PFSK-1 (cell line): ENCODE data around the gene CHD9NB.

ENCODE experiments used
- FOXP2 ChIP-seq: optimal IDR thresholded peaks from 2 replicates; pipeline ENCODE3; 2011; ENCODE audit warnings: borderline replicate concordance, control low read depth, inconsistent platforms; ENCODE audit not compliant: insufficient read depth; ENCODE audit errors: extremely low read length, extremely low read depth
- POLR2AphosphoS5 ChIP-seq: IDR thresholded peaks from 2 replicates; pipeline ENCODE4 v1.6.1; 2012; ENCODE audit warnings: low read depth, mild to moderate bottlenecking, control low read depth, low read length, moderate library complexity
- SIN3A ChIP-seq: IDR thresholded peaks from 2 replicates; pipeline ENCODE4 v1.6.1; 2012; ENCODE audit warnings: mild to moderate bottlenecking, low read length, moderate library complexity, borderline replicate concordance; ENCODE audit not compliant: insufficient read depth
- TAF1 ChIP-seq: IDR thresholded peaks from 2 replicates; pipeline ENCODE4 v1.6.1; 2012; ENCODE audit warnings: low read length, control low read depth, borderline replicate concordance; ENCODE audit not compliant: insufficient read depth
- TF ChIP-seq, protein P1 (sequence below), 2 experiments: IDR thresholded peaks; 2 replicates each; pipeline versions ENCODE4 v1.6.1 to v1.8.0; 2011 to 2012; ENCODE audit warnings: low read depth in 2 of 2, low read length in 2 of 2, control low read depth in 1 of 2, inconsistent platforms in 1 of 2, mild to moderate bottlenecking in 1 of 2, moderate library complexity in 1 of 2; ENCODE audit not compliant: insufficient read depth in 1 of 2

CHD9NB gene

DNA sequence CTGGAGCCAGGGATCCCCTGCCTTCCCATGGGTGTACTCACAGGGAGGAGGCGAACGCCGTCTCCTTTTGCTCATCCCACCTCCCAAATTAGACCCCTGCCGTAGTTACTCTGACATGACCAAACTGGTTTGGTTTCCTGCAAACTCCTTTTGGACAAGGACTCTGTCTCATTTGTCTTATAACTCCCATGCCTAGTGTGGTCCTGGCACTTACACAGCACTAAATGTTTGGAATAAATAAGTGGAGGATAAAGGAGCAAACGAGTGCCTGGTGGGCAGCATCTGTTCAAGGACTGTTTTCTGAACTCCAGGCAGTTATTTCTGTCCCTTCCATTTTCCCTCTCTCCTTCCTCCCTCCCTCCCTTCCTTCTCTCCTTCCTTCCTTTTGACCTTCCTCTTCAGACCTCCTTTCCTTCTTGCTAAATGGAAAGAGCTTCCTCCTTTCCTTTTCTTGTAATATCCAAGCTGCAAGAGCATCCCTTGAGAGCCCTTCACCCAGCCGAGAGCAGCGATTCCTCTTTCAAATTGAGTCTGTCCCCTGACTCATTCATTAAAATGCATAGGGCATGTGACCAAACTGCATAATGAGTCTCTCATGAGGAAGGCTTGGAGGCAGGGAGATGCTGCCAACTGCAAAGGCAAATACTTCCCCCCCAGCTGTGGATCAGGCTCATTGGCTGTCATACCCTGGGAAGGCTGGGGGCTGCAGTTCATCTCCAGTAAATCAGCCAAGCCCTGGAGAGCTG is 38.9 kb upstream of the CHD9NB start:
- TF ChIP-seq, protein P1, sequence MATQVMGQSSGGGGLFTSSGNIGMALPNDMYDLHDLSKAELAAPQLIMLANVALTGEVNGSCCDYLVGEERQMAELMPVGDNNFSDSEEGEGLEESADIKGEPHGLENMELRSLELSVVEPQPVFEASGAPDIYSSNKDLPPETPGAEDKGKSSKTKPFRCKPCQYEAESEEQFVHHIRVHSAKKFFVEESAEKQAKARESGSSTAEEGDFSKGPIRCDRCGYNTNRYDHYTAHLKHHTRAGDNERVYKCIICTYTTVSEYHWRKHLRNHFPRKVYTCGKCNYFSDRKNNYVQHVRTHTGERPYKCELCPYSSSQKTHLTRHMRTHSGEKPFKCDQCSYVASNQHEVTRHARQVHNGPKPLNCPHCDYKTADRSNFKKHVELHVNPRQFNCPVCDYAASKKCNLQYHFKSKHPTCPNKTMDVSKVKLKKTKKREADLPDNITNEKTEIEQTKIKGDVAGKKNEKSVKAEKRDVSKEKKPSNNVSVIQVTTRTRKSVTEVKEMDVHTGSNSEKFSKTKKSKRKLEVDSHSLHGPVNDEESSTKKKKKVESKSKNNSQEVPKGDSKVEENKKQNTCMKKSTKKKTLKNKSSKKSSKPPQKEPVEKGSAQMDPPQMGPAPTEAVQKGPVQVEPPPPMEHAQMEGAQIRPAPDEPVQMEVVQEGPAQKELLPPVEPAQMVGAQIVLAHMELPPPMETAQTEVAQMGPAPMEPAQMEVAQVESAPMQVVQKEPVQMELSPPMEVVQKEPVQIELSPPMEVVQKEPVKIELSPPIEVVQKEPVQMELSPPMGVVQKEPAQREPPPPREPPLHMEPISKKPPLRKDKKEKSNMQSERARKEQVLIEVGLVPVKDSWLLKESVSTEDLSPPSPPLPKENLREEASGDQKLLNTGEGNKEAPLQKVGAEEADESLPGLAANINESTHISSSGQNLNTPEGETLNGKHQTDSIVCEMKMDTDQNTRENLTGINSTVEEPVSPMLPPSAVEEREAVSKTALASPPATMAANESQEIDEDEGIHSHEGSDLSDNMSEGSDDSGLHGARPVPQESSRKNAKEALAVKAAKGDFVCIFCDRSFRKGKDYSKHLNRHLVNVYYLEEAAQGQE (IDR thresholded peaks at IDR 0.05; ENCODE audit: insufficient read depth in 1 of 2, low read depth in 2 of 2, low read length in 2 of 2), result peak in 1 of 2 experiments; percentile 36; a peak in 1 of 4 replicates
- TF ChIP-seq POLR2AphosphoS5, result no peak; the same call in 1 of the 2 replicates
- TF ChIP-seq SIN3A, result no peak
- TF ChIP-seq TAF1, result peak; percentile 55; the same call in 1 of the 2 replicates
- no peak for TF ChIP-seq FOXP2

DNA sequence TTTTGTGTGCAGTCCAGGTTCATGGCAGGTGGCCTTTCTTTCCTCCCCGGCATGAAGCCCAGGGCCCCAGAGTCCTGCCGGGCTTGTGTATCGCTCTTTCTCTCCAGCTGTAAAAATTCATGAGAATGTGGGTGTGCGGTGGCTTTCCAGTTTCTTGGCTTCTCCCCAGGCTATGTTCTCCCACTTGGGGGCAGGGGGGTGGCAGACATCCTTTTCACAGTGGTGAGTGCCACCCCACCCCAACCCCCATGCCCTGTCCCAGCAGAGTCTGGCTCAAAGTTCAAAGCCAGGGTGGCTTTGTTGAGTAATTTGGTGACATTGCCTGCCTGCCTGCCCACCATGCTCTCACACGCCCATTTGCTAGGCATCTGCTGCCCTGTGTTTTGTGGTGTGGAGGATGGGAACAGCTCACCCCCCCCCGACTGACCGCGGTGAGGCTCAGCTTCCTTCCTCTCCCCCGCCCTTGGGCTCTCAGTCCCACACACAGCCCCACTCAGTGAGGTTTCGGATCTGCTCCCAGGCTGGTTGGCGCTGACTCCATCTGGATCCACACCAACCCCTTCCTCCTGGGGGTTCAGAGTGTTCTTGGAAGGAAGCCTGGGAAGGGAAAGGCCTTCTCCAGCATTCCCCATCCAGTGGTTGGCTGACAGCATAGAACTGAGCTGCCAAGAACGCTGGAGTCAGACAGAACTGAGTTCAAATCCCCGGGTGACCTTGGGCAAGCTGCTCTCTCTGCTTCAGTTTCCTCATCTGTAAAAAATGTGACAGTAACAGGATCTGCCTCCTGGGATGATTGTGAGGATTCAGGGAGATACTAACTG is 38.1 kb upstream of the CHD9NB start:
- no peak for TF ChIP-seq POLR2AphosphoS5
- no peak for TF ChIP-seq TAF1
- TF ChIP-seq FOXP2, result peak; percentile 81
- TF ChIP-seq, protein P1 (IDR thresholded peaks at IDR 0.05; ENCODE audit: insufficient read depth in 1 of 2, low read depth in 2 of 2, low read length in 2 of 2), result no peak
- TF ChIP-seq SIN3A, result no peak

DNA sequence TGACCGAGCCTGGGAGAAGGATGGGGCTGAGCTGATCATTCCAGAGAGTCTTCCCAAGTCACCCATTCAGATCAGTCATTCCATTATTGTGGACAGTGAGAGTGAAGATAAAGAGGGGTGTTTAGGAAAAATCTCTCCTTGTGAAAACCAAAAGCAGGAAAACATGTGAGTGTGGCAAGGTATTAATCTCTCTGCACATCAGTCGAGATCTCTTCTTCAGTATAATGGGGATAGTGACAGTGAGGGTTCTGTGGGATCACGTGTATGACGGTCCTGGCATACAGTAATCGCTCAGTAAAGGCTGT is 37.5 kb upstream of the CHD9NB start:
- TF ChIP-seq TAF1 (no peak), SIN3A (no peak), FOXP2 (no peak), POLR2AphosphoS5 (no peak)
- TF ChIP-seq, protein P1 (IDR thresholded peaks at IDR 0.05; ENCODE audit: insufficient read depth in 1 of 2, low read depth in 2 of 2, low read length in 2 of 2), result no peak

DNA sequence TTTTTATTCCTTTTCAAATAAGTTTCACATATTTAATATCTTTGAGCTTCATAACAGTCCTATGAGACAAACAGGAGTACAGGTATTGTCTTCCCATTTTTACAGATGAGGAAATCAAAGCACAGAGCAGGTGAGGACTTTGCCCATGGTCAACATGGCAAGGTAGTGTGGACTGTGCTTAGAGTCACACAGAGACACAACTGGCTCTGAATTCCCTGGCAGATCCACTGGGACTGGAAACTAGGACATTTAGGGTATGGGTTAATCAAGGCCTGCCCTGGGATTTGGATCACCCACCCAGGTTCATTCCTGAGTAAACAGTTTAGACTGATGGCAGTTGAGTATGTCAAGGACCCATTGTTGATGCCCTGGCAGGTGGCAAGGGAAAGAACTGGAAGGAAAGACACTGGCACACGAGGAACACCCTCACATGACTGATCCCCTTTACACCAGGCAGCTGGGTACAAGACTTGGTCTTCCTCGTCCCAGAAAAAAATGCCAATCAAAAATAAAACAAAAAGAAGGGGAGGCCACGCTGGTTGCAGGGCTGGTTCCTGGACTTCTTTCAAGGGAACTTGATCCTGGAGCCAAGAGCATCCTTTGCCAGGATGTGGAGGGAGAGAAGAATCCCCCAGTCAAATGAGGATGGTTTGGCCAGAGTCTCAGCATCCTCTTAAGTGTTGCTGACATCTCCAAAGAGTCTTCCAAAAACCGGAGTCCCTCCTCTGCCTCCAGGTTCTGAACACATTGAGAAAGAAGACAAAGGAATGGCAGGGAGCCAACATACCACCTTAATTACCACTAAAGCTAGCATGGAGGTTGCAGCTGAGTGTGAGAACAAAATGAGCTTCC is 37.0 kb upstream of the CHD9NB start:
- TF ChIP-seq POLR2AphosphoS5, result no peak
- TF ChIP-seq, protein P1 (IDR thresholded peaks at IDR 0.05; ENCODE audit: insufficient read depth in 1 of 2, low read depth in 2 of 2, low read length in 2 of 2), result no peak
- no peak for TF ChIP-seq SIN3A
- TF ChIP-seq FOXP2, result no peak
- TF ChIP-seq TAF1, result no peak
